Lower leg skin (tissue), 3 donors: ENCODE measurements around the gene PDZD8.

Experiments used
- CTCF ChIP-seq, 3 donors: fragments of 450-650 bp; IDR thresholded peaks; one replicate each; pipeline ENCODE4 v1.5.1; 2016; ENCODE audit warnings: antibody characterized with exemption in 3 of 3, mild to moderate bottlenecking in 3 of 3, moderate library complexity in 2 of 3
- POLR2A ChIP-seq, 2 donors: fragments of 450-650 bp; IDR thresholded peaks; one replicate each; pipeline ENCODE4 v1.6.1; 2016 to 2017; ENCODE audit warnings: antibody characterized with exemption in 2 of 2, mild to moderate bottlenecking in 1 of 2, moderate library complexity in 1 of 2

GRCh38 chr10:117370205-117370604 lies 5.0 kb downstream of the PDZD8 start:
- TF ChIP-seq CTCF (IDR thresholded peaks at IDR 0.05) (no peak), POLR2A (IDR thresholded peaks at IDR 0.05) (no peak)
